GM12878 (cell line): Measurements from ENCODE around the gene BIN1. TPM values are rescaled to one million over a fixed set of nuclear protein-coding genes. Genes with fewer than 3 reads are reported as not detected.
A peak's percentile ranks its signal among the peaks of the same experiment; 100 is the strongest.

Experiments
- CBFB ChIP-seq: IDR thresholded peaks from 2 replicates; pipeline ENCODE4 v1.6.1; 2016; ENCODE audit warnings: antibody characterized with exemption, low read depth
- CUX1 ChIP-seq: IDR thresholded peaks from 2 replicates; pipeline ENCODE4 v1.6.1; 2012; ENCODE audit warnings: improper control_type of control experiment, low read depth, low read length; ENCODE audit not compliant: insufficient replicate concordance
- ELK1 ChIP-seq: IDR thresholded peaks from 2 replicates; pipeline ENCODE4 v1.6.1; 2012; ENCODE audit warnings: low read depth, low read length, improper control_type of control experiment
- IKZF1 ChIP-seq: fragments of 450-650 bp; conservative IDR thresholded peaks from 2 replicates; pipeline ENCODE4 v1.6.1; 2017; ENCODE audit warnings: antibody characterized with exemption, mild to moderate bottlenecking
- IRF3 ChIP-seq: fragments of 450-650 bp; IDR thresholded peaks from 2 replicates; pipeline ENCODE4 v1.6.1; 2014; ENCODE audit warnings: mild to moderate bottlenecking
- KAT2A ChIP-seq: conservative IDR thresholded peaks from 2 replicates; pipeline ENCODE4 v1.6.1; 2011; ENCODE audit warnings: low read depth, low read length; ENCODE audit not compliant: control insufficient read depth
- MTA2 ChIP-seq: fragments of 450-650 bp; IDR thresholded peaks from 2 replicates; pipeline ENCODE4 v1.6.1; 2016; ENCODE audit warnings: low read depth, mild to moderate bottlenecking, moderate library complexity
- MTA3 ChIP-seq: IDR thresholded peaks from 2 replicates; pipeline ENCODE4 v1.6.1; 2012; ENCODE audit warnings: low read length, inconsistent platforms, borderline replicate concordance
- NBN ChIP-seq: fragments of 450-650 bp; IDR thresholded peaks from 2 replicates; pipeline ENCODE4 v1.6.1; 2016
- NFYB ChIP-seq: IDR thresholded peaks from 2 replicates; pipeline ENCODE4 v1.6.1; 2011; ENCODE audit warnings: low read depth, mild to moderate bottlenecking, low read length, improper control_type of control experiment, moderate library complexity; ENCODE audit not compliant: insufficient read depth
- NKRF ChIP-seq: fragments of 450-650 bp; conservative IDR thresholded peaks from 2 replicates; pipeline ENCODE4 v1.6.1; 2017; ENCODE audit warnings: mild to moderate bottlenecking, moderate library complexity
- NRF1 ChIP-seq: conservative IDR thresholded peaks from 2 replicates; pipeline ENCODE4 v1.6.1; 2011; ENCODE audit warnings: mild to moderate bottlenecking, low read depth, low read length, improper control_type of control experiment
- PKNOX1 ChIP-seq: fragments of 450-650 bp; IDR thresholded peaks from 2 replicates; pipeline ENCODE4 v1.6.1; 2016; ENCODE audit warnings: mild to moderate bottlenecking
- SKIL ChIP-seq: fragments of 450-650 bp; IDR thresholded peaks from 2 replicates; pipeline ENCODE4 v1.6.1; 2017; ENCODE audit warnings: mild to moderate bottlenecking, low read depth, inconsistent platforms; ENCODE audit not compliant: poor library complexity, severe bottlenecking
- SMARCA5 ChIP-seq: fragments of 450-650 bp; IDR thresholded peaks from 2 replicates; pipeline ENCODE4 v1.6.1; 2017; ENCODE audit warnings: mild to moderate bottlenecking
- TARDBP ChIP-seq: IDR thresholded peaks from 2 replicates; pipeline ENCODE4 v1.6.1; 2016; ENCODE audit warnings: borderline replicate concordance
- ZBED1 ChIP-seq: IDR thresholded peaks from 2 replicates; pipeline ENCODE4 v1.6.1; 2016; ENCODE audit warnings: borderline replicate concordance
- ZNF384 ChIP-seq: IDR thresholded peaks from 2 replicates; pipeline ENCODE4 v1.6.1; 2012; ENCODE audit warnings: low read depth, mild to moderate bottlenecking, low read length, improper control_type of control experiment, borderline replicate concordance
- polyA plus RNA-seq, 11 experiments: library from polyadenylated mRNA; depleted of rRNA in 4 of 11; unstranded in 6 of 11; stranded (reverse) in 5 of 11; fragments of >200 nt; fragmentation: Nextera tagmentation in 4 of 11; fragmentation: Illumina TruSeq in 1 of 11; extraction: Ambion mirVana in 4 of 11; extraction: Trizol in 1 of 11; gene quantifications; 1 replicate in 1 of 11; 2 replicates in 10 of 11; pipeline versions ENCODE4 v1.2.1 to v1.2.3, GENCODE V29; 2011 to 2016; ENCODE audit warnings: inconsistent platforms in 2 of 11, missing spikeins in 2 of 11, low read depth in 1 of 11
- total RNA-seq, 4 experiments: library from RNA; depleted of rRNA in 3 of 4; stranded (reverse); fragments of >200 nt in 3 of 4; fragmentation: Illumina TruSeq in 1 of 4; extraction: Trizol in 1 of 4; gene quantifications; 2 replicates each; pipeline versions ENCODE4 v1.2.1 to v1.2.3, GENCODE V29; 2013 to 2021

The BIN1 gene
- total and polyA plus RNA-seq, 10 of the 15 experiments (the other 5 are each of a cell fraction or from before 2014, with no cell fraction given), result 0.32 to 21.3 (median 11.2) TPM

- TF ChIP-seq CUX1 (no peak), ZNF384 (no peak), ELK1 (no peak), KAT2A (no peak), PKNOX1 (no peak), ZBED1 (no peak), CBFB (no peak), SKIL (no peak), IRF3 (no peak), NRF1 (no peak), SMARCA5 (no peak), NKRF (no peak), TARDBP (no peak), MTA3 (no peak), IKZF1 (peak; percentile 56; the same call in 1 of the 2 replicates), NBN (0 out of 2 replicates have a peak, but pooled peaks have one; percentile 34), MTA2 (0 out of 2 replicates have a peak, but pooled peaks have one; percentile 34), NFYB (no peak)
These were observed 21.7 kb downstream of the BIN1 start (continued) for GRCh38 chr2:127085317-127085681.
